ENCODE data around the gene ARMC2. TPM values are rescaled to one million over a fixed set of nuclear protein-coding genes. Genes with fewer than 3 reads are reported as not detected.
A peak's percentile ranks its signal among the peaks of the same experiment; 100 is the strongest.

ARMC2 gene, protein sequence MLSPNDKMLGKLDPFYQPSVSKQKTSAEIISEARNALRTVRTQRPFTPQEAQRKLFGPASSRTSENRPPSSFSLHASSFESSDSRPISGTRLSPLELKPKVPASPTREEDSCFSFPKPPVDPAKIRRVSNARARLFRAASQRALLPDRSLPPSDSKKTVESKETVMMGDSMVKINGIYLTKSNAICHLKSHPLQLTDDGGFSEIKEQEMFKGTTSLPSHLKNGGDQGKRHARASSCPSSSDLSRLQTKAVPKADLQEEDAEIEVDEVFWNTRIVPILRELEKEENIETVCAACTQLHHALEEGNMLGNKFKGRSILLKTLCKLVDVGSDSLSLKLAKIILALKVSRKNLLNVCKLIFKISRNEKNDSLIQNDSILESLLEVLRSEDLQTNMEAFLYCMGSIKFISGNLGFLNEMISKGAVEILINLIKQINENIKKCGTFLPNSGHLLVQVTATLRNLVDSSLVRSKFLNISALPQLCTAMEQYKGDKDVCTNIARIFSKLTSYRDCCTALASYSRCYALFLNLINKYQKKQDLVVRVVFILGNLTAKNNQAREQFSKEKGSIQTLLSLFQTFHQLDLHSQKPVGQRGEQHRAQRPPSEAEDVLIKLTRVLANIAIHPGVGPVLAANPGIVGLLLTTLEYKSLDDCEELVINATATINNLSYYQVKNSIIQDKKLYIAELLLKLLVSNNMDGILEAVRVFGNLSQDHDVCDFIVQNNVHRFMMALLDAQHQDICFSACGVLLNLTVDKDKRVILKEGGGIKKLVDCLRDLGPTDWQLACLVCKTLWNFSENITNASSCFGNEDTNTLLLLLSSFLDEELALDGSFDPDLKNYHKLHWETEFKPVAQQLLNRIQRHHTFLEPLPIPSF
- polyA plus RNA-seq = 1 to 10 TPM; 4.0 to 8.5 (median 4.2) TPM

DNA sequence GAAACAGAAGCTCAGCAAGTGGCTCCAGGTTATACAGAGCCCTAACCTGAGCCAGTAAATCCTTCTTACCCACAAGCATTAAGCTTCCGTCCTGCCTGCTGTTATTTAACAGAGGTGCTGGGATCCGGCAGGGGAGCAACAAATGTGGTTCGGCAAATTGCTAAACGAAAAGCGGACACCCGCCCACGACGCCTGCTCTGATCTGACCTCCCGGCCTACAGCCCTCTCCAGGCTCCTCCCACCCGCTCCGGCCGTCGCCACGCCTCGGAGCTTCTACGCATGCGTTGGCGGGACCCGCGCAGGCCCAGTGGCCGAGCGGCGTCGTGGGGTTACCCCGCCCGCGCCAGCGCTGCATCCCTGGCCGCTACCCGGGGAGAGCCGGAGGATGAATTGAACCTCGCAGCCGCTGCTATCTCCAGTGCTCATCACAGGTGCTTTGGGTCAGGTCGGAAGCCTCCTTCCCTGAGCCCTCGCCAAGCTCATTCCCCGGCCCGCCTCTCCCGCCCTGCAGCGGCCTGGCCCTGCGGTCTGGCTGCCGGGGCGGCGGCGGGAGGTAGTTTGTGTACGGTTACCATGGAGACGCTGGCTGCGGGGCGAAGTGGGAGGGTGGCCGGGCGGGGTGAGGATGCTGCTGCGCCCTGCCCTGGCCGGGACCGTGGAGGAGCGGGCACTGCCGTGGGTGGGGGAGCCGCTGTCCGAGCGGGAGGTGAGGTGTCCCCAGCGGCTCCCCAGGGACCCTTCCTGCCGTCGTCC, at the start of gene ARMC2:
Gene ARMC2 (plus strand): TSS at position 307 of the 753 bp plus-strand sequence. CDS start 5,846 bp downstream, outside the sequence.
- Mint-ChIP-seq H3K27me3 (ENCODE audit: low read depth in 3 of 3) (peaks cover 12 to 19% (median 14%) of the 10 kb centered on the region in 3 donors), H3K4me3 (peak within 1 kb of the TSS; percentile 78 to 88 (median 86)), H3K4me1 (peaks cover 16 to 18% of the 10 kb centered on the region in 2 donors), H3K27ac (peak within 1 kb of the TSS; percentile 83 to 96 (median 92)), H3K36me3 (no peaks in the 10 kb centered on the region), H3K9me3 (no peaks in the 10 kb centered on the region)
- DNase-seq = peak; percentile 93 to 95 (median 94)

GRCh38 chr6:108798670-108799353, 49.4 kb upstream of the ARMC2 start:
- Mint-ChIP-seq H3K4me3 (peak overlapping the region; percentile 78 to 90 (median 84)), H3K27me3 (ENCODE audit: low read depth in 3 of 3) (peaks cover 0 to 4% (median 0%) of the 10 kb centered on the region in 3 donors), H3K27ac (peak overlapping the region; percentile 61 to 92 (median 88)), H3K4me1 (peaks cover 46 to 54% of the 10 kb centered on the region in 2 donors), H3K9me3 (no peaks in the 10 kb centered on the region), H3K36me3 (no peaks in the 10 kb centered on the region)
- DNase-seq = peak; percentile 70 to 76 (median 73)

DNA sequence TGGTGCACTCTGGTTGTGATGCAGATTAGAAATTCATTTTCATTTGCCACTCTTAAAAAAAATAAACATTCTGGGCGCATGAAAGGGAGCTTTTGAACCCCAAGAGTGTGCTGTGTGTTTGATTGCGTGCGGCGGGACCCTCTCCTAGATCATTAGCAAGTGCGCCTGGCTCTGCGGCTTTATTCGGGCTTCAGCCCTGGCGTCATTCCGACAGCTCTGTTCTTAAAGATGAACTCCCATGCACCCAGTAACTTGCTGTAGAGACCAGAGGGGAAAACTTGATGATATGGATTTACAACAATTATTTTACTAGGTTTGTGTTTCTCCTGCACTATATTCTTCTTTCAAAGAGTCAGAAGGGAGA, 48.9 kb upstream of the ARMC2 start:
- no peaks in the 10 kb centered on the region for H3K9me3 Mint-ChIP-seq
- peaks cover 46 to 54% of the 10 kb centered on the region in 2 donors for H3K4me1 Mint-ChIP-seq
- no peaks in the 10 kb centered on the region for H3K36me3 Mint-ChIP-seq
- H3K27me3 Mint-ChIP-seq (ENCODE audit: low read depth in 3 of 3) = peaks cover 0 to 4% (median 0%) of the 10 kb centered on the region in 3 donors
- H3K27ac Mint-ChIP-seq = peak overlapping the region in 2 of 6 donors; percentile 5 to 43
- no peak for DNase-seq
- H3K4me3 Mint-ChIP-seq = peak overlapping the region in 3 of 5 donors; percentile 82 to 90 (median 84)

- no peaks in the 10 kb centered on the region for H3K9me3 Mint-ChIP-seq
- peaks cover 0 to 4% (median 0%) of the 10 kb centered on the region in 3 donors for H3K27me3 Mint-ChIP-seq (ENCODE audit: low read depth in 3 of 3)
- H3K4me1 Mint-ChIP-seq = peaks cover 46 to 54% of the 10 kb centered on the region in 2 donors
- no peaks in the 10 kb centered on the region for H3K36me3 Mint-ChIP-seq
- peak overlapping the region in 2 of 6 donors; percentile 5 to 43 for H3K27ac Mint-ChIP-seq
- no peak for DNase-seq
- peak overlapping the region in 2 of 5 donors; percentile 84 to 90 for H3K4me3 Mint-ChIP-seq
Observed at GRCh38 chr6:108799791-108800190, 48.4 kb upstream of the ARMC2 start.

DNA sequence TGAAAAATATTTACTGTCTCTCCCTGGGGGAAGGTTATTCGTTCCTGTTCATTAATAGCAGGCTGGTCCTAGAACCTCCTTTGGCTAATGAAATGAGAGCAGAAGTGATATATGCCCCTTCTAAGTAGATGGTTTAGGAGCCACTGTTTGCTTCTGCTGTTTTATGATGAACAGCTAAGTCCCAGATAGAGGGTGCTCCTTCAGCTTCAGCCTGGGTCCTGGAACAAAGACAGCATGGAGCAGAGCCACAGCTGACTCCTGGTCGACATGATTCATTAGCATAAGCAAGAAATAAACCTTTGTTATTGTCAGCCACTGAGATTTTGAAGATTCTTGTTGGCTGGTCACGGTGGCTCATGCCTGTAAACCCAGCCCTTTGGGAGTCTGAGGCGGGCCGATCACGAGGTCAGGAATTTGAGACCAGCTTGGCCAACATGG, 47.8 kb upstream of the ARMC2 start:
- Mint-ChIP-seq H3K9me3 (no peaks in the 10 kb centered on the region), H3K27me3 (ENCODE audit: low read depth in 3 of 3) (peaks cover 0 to 4% (median 0%) of the 10 kb centered on the region in 3 donors), H3K27ac (peak overlapping the region in 1 of 6 donors; percentile 43), H3K4me1 (peaks cover 51 to 60% of the 10 kb centered on the region in 2 donors), H3K4me3 (no peak overlapping the region), H3K36me3 (no peaks in the 10 kb centered on the region)
- DNase-seq = no peak

- peak overlapping the region in 1 of 6 donors; percentile 65 for H3K27ac Mint-ChIP-seq
Observed at GRCh38 chr6:108801366-108801765, 46.9 kb upstream of the ARMC2 start.

GRCh38 chr6:108803982-108804490, 44.2 kb upstream of the ARMC2 start:
- no peaks in the 10 kb centered on the region for H3K27me3 Mint-ChIP-seq (ENCODE audit: low read depth in 3 of 3)
- no peaks in the 10 kb centered on the region for H3K9me3 Mint-ChIP-seq
- H3K27ac Mint-ChIP-seq = no peak overlapping the region
- H3K4me3 Mint-ChIP-seq = no peak overlapping the region
- DNase-seq = no peak
- H3K36me3 Mint-ChIP-seq = no peaks in the 10 kb centered on the region
- peaks cover 33 to 43% of the 10 kb centered on the region in 2 donors for H3K4me1 Mint-ChIP-seq

More at GRCh38 chr6:108801366-108801765, 46.9 kb upstream of the ARMC2 start:
- no peak for DNase-seq
- Mint-ChIP-seq H3K36me3 (no peaks in the 10 kb centered on the region), H3K27me3 (ENCODE audit: low read depth in 3 of 3) (peaks cover 0 to 2% (median 0%) of the 10 kb centered on the region in 3 donors), H3K9me3 (no peaks in the 10 kb centered on the region), H3K4me1 (peaks cover 57 to 69% of the 10 kb centered on the region in 2 donors), H3K4me3 (no peak overlapping the region)

DNA sequence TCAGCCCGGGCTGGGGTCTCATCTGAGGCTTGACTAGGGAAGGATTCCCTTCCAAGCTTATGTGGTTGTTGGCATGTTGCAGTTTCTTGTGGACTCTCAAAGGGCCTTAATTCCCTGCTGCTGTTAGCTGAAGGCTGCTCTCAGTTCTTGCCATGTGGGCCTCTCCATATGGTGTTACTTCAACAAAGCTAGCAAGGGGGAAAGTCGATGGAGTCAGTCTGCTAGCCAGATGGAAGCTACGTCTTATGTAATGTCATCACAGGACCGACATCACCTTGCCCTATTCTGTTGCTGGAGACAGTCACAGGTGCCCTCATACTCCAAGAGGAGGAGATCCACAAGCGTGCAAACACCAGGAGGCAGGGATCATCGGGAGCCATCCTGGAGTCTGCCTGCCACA, 43.3 kb upstream of the ARMC2 start:
- H3K9me3 Mint-ChIP-seq = no peaks in the 10 kb centered on the region
- no peak for DNase-seq
- H3K27me3 Mint-ChIP-seq (ENCODE audit: low read depth in 3 of 3) = no peaks in the 10 kb centered on the region
- no peaks in the 10 kb centered on the region for H3K36me3 Mint-ChIP-seq
- H3K4me3 Mint-ChIP-seq = no peak overlapping the region
- H3K27ac Mint-ChIP-seq = peak overlapping the region in 1 of 6 donors; percentile 14
- peaks cover 24 to 34% of the 10 kb centered on the region in 2 donors for H3K4me1 Mint-ChIP-seq

DNA sequence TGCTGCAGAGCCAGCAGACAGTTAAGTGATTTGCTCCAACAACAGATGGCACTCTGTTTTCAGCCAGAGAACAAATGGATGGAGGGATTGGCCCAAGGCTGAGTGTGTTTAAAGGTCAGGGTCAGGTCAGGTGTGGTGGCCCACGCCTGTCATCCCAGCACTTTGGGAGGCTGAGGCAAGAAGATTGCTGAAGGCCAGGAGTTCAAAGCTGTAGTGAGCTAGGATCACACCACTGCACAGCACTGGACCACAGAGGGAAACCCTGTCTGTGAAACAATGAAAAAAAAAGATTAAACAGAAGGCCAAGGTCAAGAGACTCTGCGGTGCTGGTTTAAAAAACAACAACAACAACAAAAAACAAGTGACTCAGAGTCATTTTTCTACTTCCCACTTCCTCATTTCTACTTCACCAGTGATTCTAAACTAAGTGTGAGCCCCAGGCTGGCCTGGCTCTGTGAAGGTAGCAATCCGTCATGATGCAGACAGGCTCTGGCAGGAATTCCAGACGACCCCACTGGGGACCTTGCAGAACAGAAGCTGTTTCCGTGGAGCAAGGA, 42.5 kb upstream of the ARMC2 start:
- DNase-seq = no peak
- Mint-ChIP-seq H3K9me3 (no peaks in the 10 kb centered on the region), H3K4me3 (no peak overlapping the region), H3K36me3 (no peaks in the 10 kb centered on the region), H3K27ac (peak overlapping the region in 3 of 6 donors; percentile 26 to 64 (median 52)), H3K27me3 (ENCODE audit: low read depth in 3 of 3) (no peaks in the 10 kb centered on the region), H3K4me1 (peaks cover 17 to 27% of the 10 kb centered on the region in 2 donors)

DNA sequence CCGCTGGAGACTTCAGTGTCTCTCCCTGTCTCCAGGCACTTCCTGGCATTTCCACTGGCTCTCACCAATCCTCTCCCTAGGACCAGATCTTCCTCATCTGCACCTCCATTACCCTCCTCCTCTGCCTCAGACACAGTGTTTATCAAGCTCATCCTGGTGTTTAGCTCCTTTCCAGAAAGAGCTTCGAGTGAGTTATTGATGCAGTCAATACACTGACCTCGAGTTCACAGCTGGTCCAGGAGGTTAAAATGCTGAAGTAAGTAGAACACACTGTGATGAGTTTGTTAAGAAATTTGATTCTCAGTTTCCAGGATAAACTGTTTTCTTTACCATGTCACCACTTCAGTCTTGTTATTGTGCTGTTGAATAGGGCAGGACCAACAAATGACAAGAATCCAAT, 42.1 kb upstream of the ARMC2 start:
- Mint-ChIP-seq H3K36me3 (no peaks in the 10 kb centered on the region), H3K27me3 (ENCODE audit: low read depth in 3 of 3) (no peaks in the 10 kb centered on the region), H3K4me3 (no peak overlapping the region), H3K4me1 (peaks cover 16 to 24% of the 10 kb centered on the region in 2 donors), H3K9me3 (no peaks in the 10 kb centered on the region), H3K27ac (peak overlapping the region in 2 of 6 donors; percentile 26 to 64)
- DNase-seq = no peak

- no peaks in the 10 kb centered on the region for H3K27me3 Mint-ChIP-seq (ENCODE audit: low read depth in 3 of 3)
- no peaks in the 10 kb centered on the region for H3K9me3 Mint-ChIP-seq
- peaks cover 13 to 19% of the 10 kb centered on the region in 2 donors for H3K4me1 Mint-ChIP-seq
- no peak for DNase-seq
- H3K36me3 Mint-ChIP-seq = no peaks in the 10 kb centered on the region
- no peak overlapping the region for H3K27ac Mint-ChIP-seq
- H3K4me3 Mint-ChIP-seq = no peak overlapping the region
Observed at GRCh38 chr6:108806665-108807064, 41.6 kb upstream of the ARMC2 start.

DNA sequence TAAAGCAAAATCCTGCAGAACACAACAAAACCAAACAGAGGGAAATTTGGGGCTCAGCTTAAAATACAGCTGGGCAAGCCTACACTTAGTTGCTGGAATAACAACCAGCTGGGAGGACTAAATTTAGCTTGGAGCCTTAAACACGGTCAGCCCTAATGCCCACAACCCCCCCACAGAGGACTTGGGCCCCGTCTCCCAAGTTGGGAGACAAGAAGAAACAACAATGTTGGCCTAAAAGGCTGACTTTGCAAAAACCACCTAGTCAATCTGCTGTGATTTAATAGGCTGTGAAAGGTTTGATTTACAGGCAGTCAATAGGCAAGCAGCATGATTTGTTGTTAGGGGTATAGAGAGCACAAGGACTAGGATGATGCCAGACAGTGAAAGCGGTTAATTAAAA, 40.3 kb upstream of the ARMC2 start:
- no peak for DNase-seq
- Mint-ChIP-seq H3K9me3 (no peaks in the 10 kb centered on the region), H3K36me3 (no peaks in the 10 kb centered on the region), H3K4me1 (peaks cover 13 to 16% of the 10 kb centered on the region in 2 donors), H3K4me3 (no peak overlapping the region), H3K27ac (no peak overlapping the region), H3K27me3 (ENCODE audit: low read depth in 3 of 3) (no peaks in the 10 kb centered on the region)
